A549 (cell line): ENCODE results near the gene ADGRB2. TPM values are rescaled to one million over a fixed set of nuclear protein-coding genes. Genes with fewer than 3 reads are reported as not detected.
A peak's percentile ranks its signal among the peaks of the same experiment; 100 is the strongest.

Experiments
- ATAC-seq, 2 experiments: fragments of 200-7000 bp in 1 of 2; fragments of >200 bp in 1 of 2; cut with Nextera tagmentation in 1 of 2; cut with Tn5 transposase in 1 of 2; 3 replicates each; pipeline versions ENCODE4 v1.8.0 to v1.9.1; 2018 to 2020; ENCODE audit warnings: mild to moderate bottlenecking in 1 of 2, moderate library complexity in 1 of 2
- CTCF ChIA-PET: fragments of 300-600 bp; sonication (Branson Sonifier 250); formaldehyde crosslinking; extraction: SDS; loops from one replicate; lab custom pipeline; 2021; ENCODE audit warnings: antibody characterized with exemption, inconsistent platforms; lab: Yijun Ruan, JAX
- POLR2A ChIA-PET: fragments of 350-600 bp; formaldehyde crosslinking; extraction: SDS; loops from one replicate; lab custom pipeline; 2021; ENCODE audit warnings: antibody characterized with exemption, inconsistent platforms; lab: Yijun Ruan, JAX
- DNase-seq, 2 experiments: peaks; one replicate each; pipeline versions ENCODE4 v3.0.0 to v3.0.0-alpha.2; 2011 to 2016; ENCODE audit warnings: low read depth in 1 of 2, low spot score in 1 of 2
- FAIRE-seq: peaks from 2 replicates; lab custom pipeline; 2011; peaks lifted over from hg19 to GRCh38; lab: Jason Lieb, UNC
- H3K27ac ChIP-seq, 2 experiments: fragments of >200 bp; sonication (Bioruptor Twin); formaldehyde crosslinking; 3 replicates each; pipeline ENCODE4 v1.5.1; 2016 to 2017
- H3K4me1 ChIP-seq: fragments of >200 bp; sonication (Bioruptor Twin); formaldehyde crosslinking; 3 replicates; pipeline ENCODE4 v1.6.1; 2016
- H3K4me2 ChIP-seq: fragments of >200 bp; sonication (Bioruptor Twin); formaldehyde crosslinking; 3 replicates; pipeline ENCODE4 v1.6.1; 2016
- H3K4me3 ChIP-seq: fragments of >200 bp; sonication (Bioruptor Twin); formaldehyde crosslinking; 3 replicates; pipeline ENCODE4 v1.5.1; 2016
- H3K9me3 ChIP-seq: fragments of >200 bp; sonication (Bioruptor Twin); formaldehyde crosslinking; 3 replicates; pipeline ENCODE4 v1.6.1; 2016
- CBX2 ChIP-seq: fragments of 200-600 bp; sonication (generic); IDR thresholded peaks from 2 replicates; pipeline ENCODE4 v1.6.1; 2016; ENCODE audit warnings: low read depth, mild to moderate bottlenecking, borderline replicate concordance
- CBX8 ChIP-seq: fragments of 200-600 bp; sonication (generic); IDR thresholded peaks from 2 replicates; pipeline ENCODE4 v1.6.1; 2016
- CHD2 ChIP-seq: fragments of 150-350 bp; IDR thresholded peaks from 2 replicates; pipeline ENCODE4 v1.6.1; 2014; ENCODE audit warnings: low read length; ENCODE audit not compliant: partially characterized antibody
- E2F6 ChIP-seq: IDR thresholded peaks from 2 replicates; pipeline ENCODE4 v1.6.1; 2012; ENCODE audit warnings: low read depth, borderline replicate concordance
- ELK1 ChIP-seq: fragments of 150-350 bp; IDR thresholded peaks from 2 replicates; pipeline ENCODE4 v1.6.1; 2014; ENCODE audit warnings: low read depth, mild to moderate bottlenecking, low read length
- ESRRA ChIP-seq: fragments of 150-350 bp; IDR thresholded peaks from 2 replicates; pipeline ENCODE4 v1.6.1; 2014; ENCODE audit warnings: mild to moderate bottlenecking, low read length, borderline replicate concordance
- FOSB ChIP-seq: fragments of 250-450 bp; sonication (Bioruptor Pico); IDR thresholded peaks from 2 replicates; pipeline ENCODE4 v1.5.0; 2020; ENCODE audit warnings: mild to moderate bottlenecking, moderate library complexity
- FOXS1 ChIP-seq: fragments of 250-450 bp; sonication (Bioruptor Pico); IDR thresholded peaks from 2 replicates; pipeline ENCODE4 v1.5.0; 2020; ENCODE audit warnings: mild to moderate bottlenecking, moderate library complexity
- HES2 ChIP-seq: fragments of >200 bp; sonication (Bioruptor Twin); formaldehyde crosslinking; IDR thresholded peaks from 2 replicates; pipeline ENCODE4 v1.6.1; 2016
- HMGXB4 ChIP-seq: fragments of 250-450 bp; sonication (Bioruptor Pico); IDR thresholded peaks from 2 replicates; pipeline ENCODE4 v1.5.0; 2021; ENCODE audit warnings: mild to moderate bottlenecking, moderate library complexity, borderline replicate concordance
- HOXA7 ChIP-seq: fragments of 250-450 bp; sonication (Bioruptor Pico); IDR thresholded peaks from 2 replicates; pipeline ENCODE4 v1.5.0; 2020; ENCODE audit warnings: mild to moderate bottlenecking, moderate library complexity
- HOXB5 ChIP-seq: fragments of 250-450 bp; sonication (Bioruptor Pico); IDR thresholded peaks from 2 replicates; pipeline ENCODE4 v1.5.0; 2020; ENCODE audit warnings: mild to moderate bottlenecking, moderate library complexity
- NPAS2 ChIP-seq: fragments of 250-450 bp; sonication (Bioruptor Pico); IDR thresholded peaks from 2 replicates; pipeline ENCODE4 v1.8.0; 2022; ENCODE audit warnings: mild to moderate bottlenecking, moderate library complexity, borderline replicate concordance
- NR3C1 ChIP-seq: fragments of >200 bp; sonication (Bioruptor Twin); formaldehyde crosslinking; IDR thresholded peaks from 3 replicates; pipeline ENCODE4 v1.6.1; 2017
- PHF8 ChIP-seq: fragments of 200-600 bp; sonication (generic); IDR thresholded peaks from 2 replicates; pipeline ENCODE4 v1.6.1; 2016; ENCODE audit warnings: low read depth, mild to moderate bottlenecking, antibody characterized with exemption, moderate library complexity, borderline replicate concordance
- POLR2A ChIP-seq: IDR thresholded peaks from 2 replicates; pipeline ENCODE4 v1.6.1; 2012; ENCODE audit warnings: mild to moderate bottlenecking, low read length
- SMC3 ChIP-seq: fragments of >200 bp; sonication (Bioruptor Twin); formaldehyde crosslinking; IDR thresholded peaks from 3 replicates; pipeline ENCODE4 v1.6.1; 2018; ENCODE audit warnings: inconsistent platforms
- SREBF2 ChIP-seq: fragments of 450-650 bp; IDR thresholded peaks from 2 replicates; pipeline ENCODE4 v1.6.1; 2014; ENCODE audit warnings: mild to moderate bottlenecking, moderate library complexity
- TFCP2L1 ChIP-seq: fragments of 250-450 bp; sonication (Bioruptor Pico); IDR thresholded peaks from 2 replicates; pipeline ENCODE4 v1.5.0; 2021; ENCODE audit warnings: mild to moderate bottlenecking
- TP53 ChIP-seq: fragments of 250-450 bp; sonication (Bioruptor Pico); IDR thresholded peaks from 2 replicates; pipeline ENCODE4 v1.5.0; 2021; ENCODE audit warnings: mild to moderate bottlenecking, moderate library complexity
- USF2 ChIP-seq: fragments of 450-650 bp; IDR thresholded peaks from 2 replicates; pipeline ENCODE4 v1.6.1; 2014; ENCODE audit warnings: antibody characterized with exemption
- WGBS: methylation state at CpG from one replicate; pipeline ENCODE4 v1.1.6; 2017; ENCODE audit errors: missing lambda C conversion rate; 5-methylcytosine and 5-hydroxymethylcytosine counted together
- polyA plus RNA-seq, 4 experiments: library from polyadenylated mRNA; depleted of rRNA in 3 of 4; stranded (reverse); fragments of >200 nt; fragmentation: RNase III in 1 of 4; extraction: RNeasy Plus Mini Kit Qiagen cat#74134 plus additional on column Dnase treatment in 1 of 4; gene quantifications; 2 replicates in 3 of 4; 3 replicates in 1 of 4; pipeline ENCODE4 v1.2.3, GENCODE V29; 2011 to 2017

Gene ADGRB2
- polyA plus RNA-seq, 2 of the 4 experiments (the other 2 are of a cell fraction), result 2.3 to 6.6 TPM

- DNase-seq (no peak), ATAC-seq (no peak), FAIRE-seq (no peak)
- H3K4me1 ChIP-seq, result peaks cover 53% of the 10 kb centered on the region
- H3K9me3 ChIP-seq, result no peaks in the 10 kb centered on the region
- no peak overlapping the region for H3K4me3 ChIP-seq
- H3K27ac ChIP-seq, result peak overlapping the region; percentile 36 to 95; a peak in 4 of 6 replicates
- TF ChIP-seq TFCP2L1 (CRISPR knock-in tag) (no peak), ELK1 (no peak), SREBF2 (no peak), PHF8 (no peak), CHD2 (no peak), POLR2A (no peak), HMGXB4 (CRISPR knock-in tag) (no peak), ESRRA (no peak), HOXA7 (CRISPR knock-in tag) (no peak), USF2 (no peak), TP53 (CRISPR knock-in tag) (no peak), NPAS2 (CRISPR knock-in tag) (no peak)
- no peak overlapping the region for H3K4me2 ChIP-seq
- WGBS, result 58% methylated on average over 7 of the region's 8 CpGs
- POLR2A ChIA-PET, result interaction anchor here (1.8 kb wide), 1 partner anchor 27 kb away, joined by 5 read pairs; no protein-coding TSS in a partner anchor
- CTCF ChIA-PET, result interaction anchor here (0.5 to 6.3 kb wide), 4 partner anchors 12 to 131 kb away, joined by 3 to 40 read pairs (median 6); no protein-coding TSS in a partner anchor
Measured at GRCh38 chr1:31688233-31688918, 75.8 kb downstream of the ADGRB2 start.

GRCh38 chr1:31687601-31688000, 76.5 kb downstream of the ADGRB2 start:
- peaks cover 45% of the 10 kb centered on the region for H3K4me1 ChIP-seq
- no peak overlapping the region for H3K4me2 ChIP-seq
- FAIRE-seq, result no peak
- 90% methylated on average over 7 of the region's 8 CpGs for WGBS
- no peak for ATAC-seq
- TF ChIP-seq CBX2 (no peak), HES2 (no peak), TP53 (CRISPR knock-in tag) (no peak), HOXB5 (no peak), NR3C1 (no peak), CBX8 (no peak), FOXS1 (CRISPR knock-in tag) (no peak), SMC3 (no peak), TFCP2L1 (CRISPR knock-in tag) (no peak), E2F6 (no peak), FOSB (CRISPR knock-in tag) (no peak)
- H3K4me3 ChIP-seq, result no peak overlapping the region
- CTCF ChIA-PET, result interaction anchor here (1.6 to 6.3 kb wide), 2 partner anchors 13 to 28 kb away, joined by 5 to 40 read pairs; no protein-coding TSS in a partner anchor
- no peaks in the 10 kb centered on the region for H3K9me3 ChIP-seq
- no peak for DNase-seq
- H3K27ac ChIP-seq, result no peak overlapping the region
- POLR2A ChIA-PET, result no interaction called here
